HG03025 (cell line): ENCODE data around the gene OVOL1.
A peak's percentile ranks its signal among the peaks of the same experiment; 100 is the strongest.
"Not testable (repeated sequence)": the region's sequence is repeated elsewhere in the genome, so short reads cannot be mapped to it uniquely, and the experiment has no call there.

Source experiments
- ATAC-seq: cut with Tn5 transposase; IDR thresholded peaks from one replicate; pipeline ENCODE4 v1.9.1; 2021; ENCODE audit warnings: mild to moderate bottlenecking, moderate library complexity; ENCODE audit not compliant: unreplicated experiment, low FRiP score

Gene OVOL1

DNA sequence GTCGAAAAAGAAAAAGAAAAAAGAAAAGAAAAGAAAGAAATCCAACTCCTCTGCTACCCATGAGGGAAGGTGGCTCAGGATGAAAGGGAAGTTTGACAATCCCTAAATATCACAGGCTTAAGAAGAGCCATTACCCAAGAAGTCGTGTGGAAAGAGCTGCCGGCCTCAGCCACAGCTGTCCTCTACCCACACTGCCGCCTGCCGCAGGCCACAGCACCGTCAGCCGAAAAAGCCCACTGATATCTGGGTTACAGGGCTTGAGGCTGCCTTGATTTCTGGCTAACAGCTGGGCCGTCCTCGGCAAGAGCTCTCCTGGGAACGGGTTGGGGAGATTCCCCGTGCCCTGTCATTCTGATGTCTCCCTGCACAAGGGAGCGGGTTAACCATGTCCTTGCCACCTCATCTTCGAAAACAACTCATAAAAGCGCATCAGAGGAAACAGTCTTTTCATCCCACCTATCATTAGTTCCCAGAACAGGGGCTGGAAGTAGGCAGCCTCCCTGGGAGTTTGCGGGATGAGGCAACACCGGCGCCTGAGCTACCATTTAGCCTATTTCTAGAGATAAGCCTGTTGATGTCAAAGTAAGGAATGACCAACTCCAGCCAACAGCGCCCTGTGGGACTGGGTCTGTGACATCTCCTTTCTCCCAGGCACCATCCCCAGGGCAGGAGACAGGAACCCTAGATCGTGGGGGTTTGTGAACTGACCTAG lies 25.1 kb downstream of the OVOL1 start:
- ATAC-seq, result no peak

DNA sequence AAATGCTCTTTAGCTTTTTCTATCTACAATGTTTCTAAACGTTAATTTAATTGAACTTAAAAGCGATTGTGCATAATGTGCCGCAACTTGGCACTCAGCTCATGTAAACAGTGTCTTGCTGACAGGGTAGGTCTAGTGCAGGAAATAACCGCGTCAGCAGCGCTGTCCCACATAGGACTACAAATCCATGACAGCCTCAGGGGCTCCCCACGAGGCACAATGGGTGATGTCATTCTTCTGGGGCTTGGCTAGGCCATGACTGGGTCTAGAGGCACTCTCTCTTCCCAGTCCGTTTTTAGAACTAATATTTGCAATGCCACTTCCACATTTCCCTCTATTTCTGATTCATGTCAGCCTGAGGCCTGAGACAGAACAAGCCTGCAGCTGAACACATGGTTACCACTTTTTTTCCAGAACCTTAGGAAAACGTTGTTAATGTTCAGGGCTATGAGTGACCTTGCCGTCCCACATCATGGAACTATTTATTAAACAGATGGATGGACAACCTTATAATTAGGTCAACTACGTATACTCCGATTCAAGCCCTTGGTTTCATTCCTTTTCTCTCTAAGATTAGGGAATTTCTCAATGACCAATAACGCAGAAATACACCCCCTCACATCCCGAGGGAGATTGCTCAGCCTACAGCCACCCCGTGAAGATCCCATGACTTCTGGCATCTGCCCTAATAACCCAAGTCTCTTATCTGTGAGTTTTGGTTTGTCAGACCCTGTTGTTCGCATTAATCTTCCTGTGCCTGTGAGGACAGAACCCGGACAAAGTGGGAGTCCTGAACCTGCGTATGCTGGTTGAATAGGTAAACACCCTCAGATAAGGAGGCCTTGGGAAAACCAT lies 27.5 kb downstream of the OVOL1 start:
- no peak for ATAC-seq

DNA sequence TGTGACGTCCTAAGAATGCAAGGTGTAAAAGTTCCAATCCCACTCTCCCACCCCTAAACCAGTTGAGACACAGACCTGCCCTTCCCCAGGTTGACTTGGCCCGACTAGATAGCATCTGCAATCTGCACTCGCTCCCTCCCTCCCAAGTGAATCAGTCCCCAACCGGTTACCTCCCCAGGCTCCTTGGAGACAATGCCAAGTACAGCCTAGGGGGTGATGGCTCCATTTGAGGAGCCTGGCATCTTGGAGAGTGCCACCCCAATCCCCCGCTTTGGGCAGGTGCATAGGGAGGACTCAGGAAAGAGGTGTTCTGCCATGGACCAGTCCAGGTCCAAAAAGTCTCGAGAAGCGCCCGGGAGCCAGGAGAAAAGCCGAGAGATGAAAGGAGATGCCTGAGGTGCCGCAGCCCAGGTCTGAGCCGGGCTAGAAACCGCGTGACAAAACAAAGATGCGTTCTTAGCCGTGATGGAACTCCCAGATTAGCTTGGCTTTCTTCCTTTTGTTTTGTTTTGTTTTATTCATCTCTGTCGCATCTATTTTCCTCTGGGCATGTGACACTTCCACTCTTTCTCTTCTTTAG lies 28.2 kb downstream of the OVOL1 start:
- ATAC-seq, result no peak

GRCh38 chr11:65816696-65817095 lies 29.8 kb downstream of the OVOL1 start:
- ATAC-seq, result no peak

DNA sequence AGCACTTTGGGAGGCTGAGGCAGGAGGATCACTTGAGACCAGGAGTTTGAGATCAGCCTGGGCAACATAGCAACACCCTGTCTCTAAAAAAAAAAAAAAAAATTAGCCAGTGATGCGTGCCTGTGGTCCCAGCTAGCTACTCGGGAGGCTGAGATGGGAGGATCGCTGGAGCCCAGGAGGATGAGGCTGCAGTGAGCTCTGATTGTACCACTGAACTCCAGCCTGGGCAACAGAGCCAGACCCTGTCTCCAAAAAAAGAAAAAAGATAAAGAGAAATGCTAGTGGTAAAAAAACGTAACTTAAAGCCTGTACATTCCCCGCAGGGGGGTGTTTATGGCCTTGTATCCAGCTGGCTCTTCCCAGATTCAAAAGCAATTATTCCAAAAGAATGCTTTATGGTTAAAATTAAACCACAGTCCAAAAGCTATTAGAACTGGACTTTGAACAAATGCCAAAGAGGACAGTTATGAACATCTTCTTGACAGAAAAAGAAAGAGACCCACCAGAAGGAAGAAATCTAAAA lies 30.5 kb downstream of the OVOL1 start:
- no peak for ATAC-seq

- ATAC-seq, result peak; percentile 65
Observed at GRCh38 chr11:65817835-65818680, 31.2 kb downstream of the OVOL1 start.

DNA sequence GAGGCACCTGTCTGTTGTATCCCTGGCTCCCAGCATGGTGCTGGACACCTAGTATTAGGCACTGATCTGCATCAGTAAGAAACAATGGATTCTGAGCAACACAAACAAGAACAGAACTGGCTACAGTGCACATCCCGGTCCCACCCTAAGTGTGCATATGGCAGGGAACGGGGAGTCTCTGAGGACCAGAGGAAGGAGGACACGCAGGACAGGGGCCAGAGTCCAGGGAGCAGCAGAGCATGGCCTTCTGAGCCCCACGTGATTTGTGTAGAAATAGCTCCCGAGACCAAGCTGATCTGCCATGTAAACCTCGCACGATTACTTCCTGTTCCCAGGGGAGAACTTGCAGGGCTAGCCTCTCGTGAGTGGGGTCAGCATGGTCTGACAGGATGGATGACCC lies 34.2 kb downstream of the OVOL1 start:
- no peak for ATAC-seq

DNA sequence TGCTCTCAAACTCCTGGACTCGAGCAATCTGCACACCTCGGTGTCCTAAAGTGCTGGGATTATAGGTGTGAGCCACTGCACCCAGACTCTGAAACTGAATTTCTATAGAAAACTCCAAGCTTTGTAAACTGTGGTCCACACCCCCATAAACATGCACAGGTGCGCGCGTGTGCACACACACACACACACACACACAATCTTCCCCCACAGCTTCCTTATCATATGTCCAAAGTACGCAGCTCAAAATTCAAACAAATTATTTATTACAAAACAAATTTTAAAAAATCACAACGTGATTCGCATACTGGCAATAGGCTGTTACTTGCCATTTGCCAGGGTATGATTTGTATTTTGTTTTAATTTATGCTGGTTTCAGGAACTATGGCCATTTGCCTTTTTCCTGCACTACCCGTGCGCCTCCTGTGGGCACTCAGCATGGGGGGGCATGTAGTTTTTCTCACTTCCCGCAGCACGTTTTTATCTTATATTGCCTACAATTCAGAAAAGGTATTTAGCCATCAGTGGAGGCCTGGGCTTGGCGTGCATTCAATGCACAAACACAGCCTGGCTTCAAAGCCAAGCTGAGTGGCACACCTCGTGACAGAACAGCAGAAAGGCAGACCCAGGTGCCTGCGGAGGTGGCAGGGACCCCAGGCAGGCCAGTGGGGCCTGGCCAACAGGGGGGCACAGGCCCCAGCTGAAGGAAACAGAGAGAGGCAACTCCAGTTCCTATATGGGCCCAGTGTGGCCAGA lies 36.1 kb downstream of the OVOL1 start:
- ATAC-seq, result no peak

- ATAC-seq, result no peak
Observed at GRCh38 chr11:65826984-65827735, 40.3 kb downstream of the OVOL1 start.

DNA sequence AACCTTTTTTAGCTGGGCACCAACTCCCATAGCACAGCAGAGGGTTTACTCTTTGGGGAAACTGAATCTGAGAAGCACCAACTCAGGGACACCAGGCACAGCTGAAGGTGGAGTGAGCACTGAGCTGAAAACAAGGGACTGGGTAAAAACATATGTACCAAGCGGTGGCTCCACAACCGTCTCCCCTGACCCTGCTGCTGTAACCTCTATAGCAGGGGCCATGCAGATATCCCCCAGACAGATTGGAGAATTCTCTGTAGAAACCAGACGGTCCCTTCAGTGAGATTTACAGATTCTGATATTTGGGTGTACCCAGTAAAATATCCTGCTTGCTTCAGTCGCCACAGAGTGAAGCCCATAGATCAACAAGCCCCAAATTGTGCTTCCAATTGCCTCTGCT lies 42.6 kb downstream of the OVOL1 start:
- no peak for ATAC-seq

GRCh38 chr11:65832231-65832630 lies 45.4 kb downstream of the OVOL1 start:
- not testable (repeated sequence) for ATAC-seq

DNA sequence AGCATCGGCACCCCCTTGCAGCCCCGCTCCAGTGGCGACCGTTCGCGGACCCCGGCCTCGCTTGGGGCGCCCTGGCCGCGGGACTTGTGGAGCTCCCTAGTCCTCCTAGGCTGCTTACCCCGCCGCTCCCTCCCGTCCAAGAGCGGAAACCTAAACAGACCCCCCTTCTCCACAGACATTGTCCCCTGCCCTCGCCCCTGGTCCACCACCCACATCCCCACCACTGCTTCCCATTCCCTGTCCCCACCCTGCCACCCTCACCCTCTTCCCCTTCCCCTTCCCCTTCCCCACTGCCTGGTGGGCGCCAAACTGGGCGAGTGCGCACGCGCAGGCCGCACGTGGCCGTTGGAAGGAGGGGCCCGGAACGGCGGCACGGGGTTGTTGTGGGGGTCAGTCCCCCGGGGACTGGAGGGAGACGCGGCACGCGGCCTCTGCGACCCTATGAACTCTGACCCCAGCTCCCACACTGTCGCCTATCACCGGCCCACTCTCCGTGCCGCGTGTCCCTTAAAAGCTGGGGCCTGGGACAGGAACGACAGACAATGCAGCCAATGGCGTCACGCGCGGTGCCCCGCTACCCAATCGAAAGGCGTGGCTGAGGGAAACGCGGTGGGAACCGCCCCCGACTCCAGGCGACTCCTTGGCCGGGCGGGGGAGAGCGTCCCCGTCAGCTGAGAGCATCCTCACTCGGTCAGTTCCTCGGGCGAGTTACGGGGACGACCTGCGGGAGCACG lies 46.6 kb downstream of the OVOL1 start, which contains the start of gene SNX32:
Gene SNX32 (plus strand): TSS at position 667 of the 734 bp plus-strand sequence. CDS start 103 bp downstream, outside the sequence.
- ATAC-seq, result peak; percentile 90

DNA sequence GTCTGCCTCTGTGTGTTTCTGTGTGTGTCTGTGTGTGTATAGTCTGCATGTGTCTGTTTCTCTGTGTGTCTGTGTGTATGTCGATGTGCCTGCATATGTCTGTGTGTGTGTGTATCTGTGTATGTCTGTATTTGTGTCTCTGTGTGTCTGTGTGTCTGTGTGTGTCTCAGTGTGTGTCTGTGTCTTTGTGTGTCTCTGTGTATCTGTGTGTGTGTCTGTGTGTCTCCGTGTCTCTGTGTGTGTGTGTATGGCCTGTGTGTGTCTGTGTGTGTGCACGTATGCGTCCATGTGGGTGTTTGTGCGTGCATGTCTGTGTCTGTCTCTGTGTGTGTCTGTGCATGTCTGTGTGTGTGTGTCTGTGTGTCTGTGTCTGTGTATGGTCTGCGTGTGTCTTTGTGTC lies 47.3 kb downstream of the OVOL1 start:
- ATAC-seq, result no peak

DNA sequence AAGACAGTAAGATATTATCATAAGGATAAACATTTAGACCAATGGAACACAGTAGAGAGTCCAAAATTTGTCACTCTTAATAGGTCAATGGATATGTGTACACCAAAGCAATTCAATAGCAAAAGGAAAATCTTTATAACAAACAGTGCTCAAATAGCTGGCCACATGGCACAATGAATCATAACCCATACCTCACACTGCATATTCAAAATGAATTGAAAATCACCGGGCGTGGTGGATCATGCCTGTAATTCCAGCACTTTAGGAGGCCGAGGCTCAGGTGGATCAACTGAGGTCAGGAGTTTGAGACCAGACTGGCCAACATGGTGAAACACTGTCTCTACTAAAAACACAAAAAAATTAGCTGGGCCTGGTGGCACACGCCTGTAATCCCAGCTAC lies 55.3 kb downstream of the OVOL1 start:
- no peak for ATAC-seq

GRCh38 chr11:65843811-65844210 lies 56.9 kb downstream of the OVOL1 start:
- ATAC-seq, result no peak

GRCh38 chr11:65844231-65844872 lies 57.5 kb downstream of the OVOL1 start:
- no peak for ATAC-seq
